ENCODE measurements around the gene FSTL3. TPM values are rescaled to one million over a fixed set of nuclear protein-coding genes. Genes with fewer than 3 reads are reported as not detected.
"Not testable (repeated sequence)": the region's sequence is repeated elsewhere in the genome, so short reads cannot be mapped to it uniquely, and the experiment has no call there.

Gene FSTL3
- total RNA-seq, 4 donors from 2014 or later, result 105 to 200 (median 133) TPM

GRCh38 chr19:662207-662961, 13.8 kb upstream of the FSTL3 start:
- WGBS, 2 donors (ENCODE audit: low coverage in 1 of 2), result 0% methylated on average over 6 of the region's 81 CpGs; no CpG with 5 or more reads in 1 of the 2 donors
- no peak for TF ChIP-seq CTCF (IDR thresholded peaks at IDR 0.05)
- no peak for TF ChIP-seq POLR2A (IDR thresholded peaks at IDR 0.05)
- no peak for TF ChIP-seq POLR2AphosphoS5 (IDR thresholded peaks at IDR 0.05)
- no peak for TF ChIP-seq EP300 (IDR thresholded peaks at IDR 0.05)
- Histone ChIP-seq H3K4me3 (peak overlapping the region; percentile 79 to 88), H3K36me3 (peaks cover 0 to 8% of the 10 kb centered on the region in 2 donors), H3K27ac (peak overlapping the region; percentile 60 to 96 (median 90)), H3K9me3 (no peaks in the 10 kb centered on the region), H3K27me3 (no peaks in the 10 kb centered on the region), H3K4me1 (peaks cover 0 to 73% (median 50%) of the 10 kb centered on the region in 3 donors)
- peak; percentile 1 for ATAC-seq

- peak within 1 kb of the TSS; percentile 79 to 88 for H3K4me3 ChIP-seq
- peak; percentile 88 for ATAC-seq
- 0% methylated on average over 4 to 13 of the region's 97 CpGs for WGBS, 2 donors (ENCODE audit: low coverage in 1 of 2)
- peak within 1 kb of the TSS; percentile 83 to 96 (median 90) for H3K27ac ChIP-seq
- no peaks in the 10 kb centered on the region for H3K9me3 ChIP-seq
- H3K36me3 ChIP-seq, result peaks cover 0 to 8% of the 10 kb centered on the region in 2 donors
- H3K4me1 ChIP-seq, result peaks cover 0 to 65% (median 46%) of the 10 kb centered on the region in 3 donors
- TF ChIP-seq EP300 (IDR thresholded peaks at IDR 0.05) (no peak), POLR2A (IDR thresholded peaks at IDR 0.05) (peak; percentile 41 to 84), CTCF (IDR thresholded peaks at IDR 0.05) (peak in 1 of 4 experiments; percentile 8), POLR2AphosphoS5 (IDR thresholded peaks at IDR 0.05) (peak; percentile 81)
- no peaks in the 10 kb centered on the region for H3K27me3 ChIP-seq
Measured at GRCh38 chr19:662962-663681, 13.1 kb upstream of the FSTL3 start, which contains the start of gene RNF126. Gene RNF126, minus strand, starts transcription at chr19:663214. Its CDS starts 93 bp downstream, at chr19:663121.

GRCh38 chr19:663682-664117, 12.5 kb upstream of the FSTL3 start:
- H3K4me3 ChIP-seq, result peak overlapping the region; percentile 24 to 88
- no peaks in the 10 kb centered on the region for H3K9me3 ChIP-seq
- no peak for TF ChIP-seq EP300 (IDR thresholded peaks at IDR 0.05)
- no peak for TF ChIP-seq POLR2AphosphoS5 (IDR thresholded peaks at IDR 0.05)
- no peak for TF ChIP-seq CTCF (IDR thresholded peaks at IDR 0.05)
- TF ChIP-seq POLR2A (IDR thresholded peaks at IDR 0.05), result no peak
- no peak for ATAC-seq
- peak overlapping the region; percentile 83 to 96 (median 90) for H3K27ac ChIP-seq
- WGBS, 2 donors (ENCODE audit: low coverage in 1 of 2), result 39% methylated on average over 11 of the region's 18 CpGs; no CpG with 5 or more reads in 1 of the 2 donors
- H3K27me3 ChIP-seq, result no peaks in the 10 kb centered on the region
- peaks cover 0 to 2% of the 10 kb centered on the region in 2 donors for H3K36me3 ChIP-seq
- peaks cover 0 to 60% (median 43%) of the 10 kb centered on the region in 3 donors for H3K4me1 ChIP-seq

- Histone ChIP-seq H3K9me3 (no peaks in the 10 kb centered on the region), H3K36me3 (no peaks in the 10 kb centered on the region), H3K27me3 (no peaks in the 10 kb centered on the region), H3K4me1 (peaks cover 0 to 47% (median 32%) of the 10 kb centered on the region in 3 donors), H3K4me3 (peak overlapping the region in 1 of 2 donors; percentile 32), H3K27ac (peak overlapping the region in 3 of 4 donors; percentile 11 to 96 (median 65))
- peak; percentile 32 for ATAC-seq
- WGBS, 2 donors (ENCODE audit: low coverage in 1 of 2), result 8% methylated on average over 2 of the region's 24 CpGs; no CpG with 5 or more reads in 1 of the 2 donors
- TF ChIP-seq POLR2AphosphoS5 (IDR thresholded peaks at IDR 0.05) (peak; percentile 24), POLR2A (IDR thresholded peaks at IDR 0.05) (no peak), CTCF (IDR thresholded peaks at IDR 0.05) (peak in 3 of 4 experiments; percentile 94 to 98 (median 97)), EP300 (IDR thresholded peaks at IDR 0.05) (no peak)
Measured at GRCh38 chr19:664913-665443, 11.2 kb upstream of the FSTL3 start.

GRCh38 chr19:666985-667573, 9.1 kb upstream of the FSTL3 start:
- H3K9me3 ChIP-seq, H3K36me3 ChIP-seq, H3K4me3 ChIP-seq, H3K27ac ChIP-seq, H3K27me3 ChIP-seq, ATAC-seq: not testable (repeated sequence)
- H3K4me1 ChIP-seq, result peaks cover 0 to 26% (median 11%) of the 10 kb centered on the region in 3 donors
- WGBS, 2 donors (ENCODE audit: low coverage in 1 of 2), result 80% methylated on average over 2 of the region's 38 CpGs; no CpG with 5 or more reads in 1 of the 2 donors

- not testable (repeated sequence) for H3K27me3 ChIP-seq, H3K4me3 ChIP-seq, ATAC-seq, H3K27ac ChIP-seq, H3K9me3 ChIP-seq, H3K36me3 ChIP-seq
- H3K4me1 ChIP-seq, result peaks cover 0 to 32% (median 7%) of the 10 kb centered on the region in 3 donors
- 64 to 84% methylated on average over 8 to 11 of the region's 12 CpGs for WGBS, 2 donors (ENCODE audit: low coverage in 1 of 2)
Measured at GRCh38 chr19:668675-669434, 7.3 kb upstream of the FSTL3 start.
